Glomerular visceral epithelial cell (primary cell): Measurements from ENCODE around the gene TTC17.
"Not testable (repeated sequence)": the region's sequence is repeated elsewhere in the genome, so short reads cannot be mapped to it uniquely, and the experiment has no call there.

Experiments
- DNase-seq: peaks from one replicate; pipeline ENCODE4 v3.0.0-alpha.2; 2016; ENCODE audit errors: extremely low spot score

TTC17 gene

GRCh38 chr11:43381802-43382201, 23.1 kb downstream of the TTC17 start:
- no peak for DNase-seq

- no peak for DNase-seq
These were observed 23.9 kb downstream of the TTC17 start for GRCh38 chr11:43382614-43383013.

- DNase-seq = no peak
These were observed 25.7 kb downstream of the TTC17 start for GRCh38 chr11:43384393-43384792.

- no peak for DNase-seq
These were observed 34.0 kb downstream of the TTC17 start for GRCh38 chr11:43392713-43393112.

GRCh38 chr11:43393765-43394355, 35.1 kb downstream of the TTC17 start:
- no peak for DNase-seq

GRCh38 chr11:43396617-43397016, 37.9 kb downstream of the TTC17 start:
- DNase-seq = no peak

GRCh38 chr11:43397251-43397650, 38.5 kb downstream of the TTC17 start:
- no peak for DNase-seq

- DNase-seq = no peak
These were observed 41.4 kb downstream of the TTC17 start for GRCh38 chr11:43399983-43400630.

GRCh38 chr11:43401252-43401651, 42.5 kb downstream of the TTC17 start:
- no peak for DNase-seq

- DNase-seq = not testable (repeated sequence)
These were observed 43.1 kb downstream of the TTC17 start for GRCh38 chr11:43401811-43402210.

- DNase-seq = no peak
These were observed 44.9 kb downstream of the TTC17 start for GRCh38 chr11:43403357-43404231.

- no peak for DNase-seq
These were observed 45.7 kb downstream of the TTC17 start for GRCh38 chr11:43404406-43404805.

GRCh38 chr11:43404836-43405479, 46.2 kb downstream of the TTC17 start:
- no peak for DNase-seq

- no peak for DNase-seq
These were observed 49.6 kb downstream of the TTC17 start for GRCh38 chr11:43408277-43408676.

GRCh38 chr11:43410394-43410793, 51.7 kb downstream of the TTC17 start:
- no peak for DNase-seq

- DNase-seq = no peak
These were observed 59.5 kb downstream of the TTC17 start for GRCh38 chr11:43418197-43418596.

GRCh38 chr11:43419460-43419859, 60.7 kb downstream of the TTC17 start:
- DNase-seq = peak; percentile 40

GRCh38 chr11:43427971-43428370, 69.3 kb downstream of the TTC17 start:
- no peak for DNase-seq

- DNase-seq = not testable (repeated sequence)
These were observed 72.2 kb downstream of the TTC17 start for GRCh38 chr11:43430916-43431315.

- no peak for DNase-seq
These were observed 76.2 kb downstream of the TTC17 start for GRCh38 chr11:43434893-43435292.

GRCh38 chr11:43440486-43440885, 81.8 kb downstream of the TTC17 start:
- DNase-seq = no peak

- DNase-seq = no peak
These were observed 85.1 kb downstream of the TTC17 start for GRCh38 chr11:43443811-43444210.
